Hematopoietic multipotent progenitor cell treated with erythropoietin and hydrocortisone succinate and interleukin-3 and kit ligand, for 4 days (in vitro differentiated cells): Measurements from ENCODE around the gene SUPT20H.
A peak's percentile ranks its signal among the peaks of the same experiment; 100 is the strongest.

Experiments used
- DNase-seq: peaks from one replicate; pipeline ENCODE4 v3.0.0-alpha.2; 2015

The SUPT20H gene

DNA sequence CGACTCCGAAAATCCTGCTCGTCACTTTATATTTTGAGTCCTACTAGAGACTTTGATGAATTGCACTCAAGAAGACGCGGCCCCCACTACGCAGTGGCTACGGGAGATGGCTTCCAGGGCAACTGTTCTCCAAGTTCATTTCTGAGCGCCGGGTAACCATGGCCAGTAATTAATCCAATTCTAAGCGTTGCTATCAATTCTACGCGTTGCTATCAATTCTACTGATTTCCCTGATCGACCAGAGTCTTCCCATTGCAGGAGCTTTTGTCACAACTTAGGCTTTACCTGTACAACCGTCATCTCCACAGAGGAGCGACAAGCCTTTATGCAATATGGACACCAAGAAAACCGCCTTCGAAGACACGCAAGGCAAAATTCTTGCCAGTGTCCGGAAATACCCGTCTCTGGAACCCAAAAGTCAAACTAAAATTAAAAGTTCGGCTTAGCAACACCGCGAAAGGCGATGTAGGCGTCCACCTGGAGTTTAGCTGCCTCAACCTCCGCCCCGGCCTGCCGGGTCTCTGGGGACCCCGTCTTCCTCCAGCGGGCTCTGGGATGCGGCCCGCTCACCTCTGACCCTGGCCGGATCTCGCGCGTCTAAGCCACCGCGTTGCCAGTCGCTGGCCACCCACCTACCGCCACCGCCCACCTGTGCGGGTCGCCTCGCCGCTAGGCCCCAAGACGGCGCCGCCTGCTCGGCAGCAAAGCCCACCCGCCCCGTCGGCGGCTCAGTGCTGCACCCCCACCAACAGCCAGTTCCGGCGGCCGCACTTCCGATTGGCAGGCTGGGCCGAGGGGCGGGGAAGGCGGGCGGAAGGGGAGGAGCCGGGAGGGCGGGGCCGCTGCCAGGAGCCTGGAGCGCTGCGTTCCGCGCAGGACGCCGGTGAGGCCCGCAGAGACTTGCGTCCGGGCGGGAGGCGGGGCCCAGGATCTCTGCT lies at the start of gene SUPT20H:
TSS of gene SUPT20H (minus strand) at position 779 of the 938 bp plus-strand sequence. CDS start 8,198 bp downstream, outside the sequence.
- DNase-seq = peak; percentile 97

DNA sequence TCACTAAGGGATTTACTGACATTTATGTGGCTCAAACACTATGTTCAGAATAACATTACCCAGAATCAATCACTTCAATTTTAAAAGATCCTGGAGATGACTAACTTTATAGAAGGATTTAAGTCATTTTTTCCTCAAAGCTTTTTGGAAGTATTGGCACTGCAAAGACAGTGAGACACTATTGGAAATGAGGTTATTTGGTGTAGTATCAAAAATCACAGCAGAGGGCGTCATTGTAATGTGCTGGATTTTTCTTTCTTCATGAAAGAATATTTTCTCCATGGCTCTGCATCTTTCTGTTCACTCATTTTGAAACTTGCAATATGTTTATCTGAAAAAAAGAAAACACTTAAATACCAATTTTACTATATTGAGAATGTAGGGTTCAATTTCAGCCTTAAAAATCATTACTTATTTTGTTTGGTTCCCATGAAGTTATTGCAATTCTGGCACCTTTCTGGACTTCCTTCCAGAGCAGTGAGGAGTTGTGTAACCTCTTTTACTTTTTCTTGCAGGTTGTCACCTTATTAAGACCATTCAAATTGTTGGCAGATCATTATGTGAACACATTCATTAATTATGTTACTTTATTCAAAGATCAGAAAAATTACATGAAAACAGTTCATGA lies 49.7 kb upstream of the SUPT20H start:
- peak; percentile 54 for DNase-seq

DNA sequence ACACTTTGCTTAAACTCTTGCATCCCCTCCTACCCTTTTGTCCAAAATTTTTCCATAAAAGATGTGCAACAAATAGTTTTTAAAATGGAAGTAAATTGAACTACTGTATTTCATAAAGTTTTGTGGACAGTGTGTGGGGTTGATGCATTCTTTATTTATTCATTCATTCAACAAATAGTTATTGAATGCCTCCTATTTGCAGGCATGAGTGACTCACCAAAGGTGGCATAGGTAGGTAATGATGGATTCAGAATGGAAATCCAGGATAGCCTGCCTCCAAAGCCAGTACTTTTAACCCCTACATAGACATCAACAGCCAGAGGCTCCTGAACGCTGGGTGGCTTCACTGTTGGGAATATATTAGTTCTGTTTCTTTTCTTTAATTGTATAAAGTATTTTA lies 48.4 kb upstream of the SUPT20H start:
- no peak for DNase-seq

DNA sequence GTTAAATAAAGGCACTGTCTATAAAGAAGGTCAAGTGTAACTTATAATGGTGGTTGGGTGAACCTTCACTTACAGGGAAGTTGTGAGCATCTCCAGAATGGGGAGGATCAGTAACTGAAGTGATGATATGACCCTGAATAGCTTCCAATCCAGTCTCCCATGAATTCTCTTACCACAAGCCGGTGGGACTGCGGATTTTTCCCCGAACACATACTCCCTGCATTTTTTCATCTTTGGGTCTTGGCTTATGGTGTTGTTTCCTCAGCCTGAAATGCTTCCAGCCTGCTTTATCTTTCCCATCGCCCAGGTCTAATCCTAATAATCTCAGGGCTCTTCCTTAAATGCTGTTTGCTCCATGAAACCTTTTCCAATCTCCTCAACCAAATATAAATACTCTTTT lies 48.0 kb upstream of the SUPT20H start:
- DNase-seq = no peak

DNA sequence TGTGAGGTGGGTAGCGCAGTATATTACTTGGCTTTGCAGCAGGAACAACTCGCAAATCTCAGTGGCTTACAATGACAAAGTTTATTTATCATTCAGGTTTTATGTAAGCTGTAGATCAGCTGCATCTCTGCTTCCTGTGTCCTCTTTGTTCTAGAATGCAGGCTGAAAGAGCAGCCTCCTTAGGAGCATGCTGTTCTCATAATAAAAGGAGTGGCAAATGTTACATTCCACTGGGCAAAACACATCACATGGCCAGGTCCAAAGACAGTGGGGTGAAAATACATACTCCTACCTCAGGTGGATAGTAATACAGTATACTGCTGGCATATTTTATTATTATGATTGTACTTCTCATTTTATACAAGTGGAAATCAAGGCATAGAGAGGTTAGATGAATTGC lies 47.2 kb upstream of the SUPT20H start:
- DNase-seq = no peak

DNA sequence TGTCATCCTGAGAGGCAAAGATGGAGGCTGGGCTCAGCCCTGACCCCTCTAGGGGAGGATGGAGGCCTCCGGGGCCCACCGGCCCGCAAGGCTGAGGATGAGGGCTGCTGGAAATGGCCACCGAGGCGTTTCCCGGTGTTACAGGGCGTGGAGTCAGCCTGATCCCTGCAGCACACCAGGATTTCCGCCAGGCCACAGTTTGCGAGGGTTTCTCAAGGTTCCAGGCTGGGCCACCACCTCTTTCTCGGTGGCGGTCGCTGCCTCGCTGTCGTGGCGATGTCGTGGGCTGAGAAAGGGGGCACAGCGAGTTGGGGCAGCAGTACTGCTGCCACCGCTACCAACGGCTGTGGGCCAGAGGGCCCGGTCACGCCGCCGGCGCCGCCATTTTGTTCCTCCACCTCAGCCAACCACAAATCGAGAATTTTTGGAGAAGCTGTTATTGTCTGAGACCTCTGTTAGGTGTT lies 45.8 kb upstream of the SUPT20H start, which contains the start of gene CSNK1A1L:
TSS of gene CSNK1A1L (minus strand) at position 414 of the 464 bp plus-strand sequence. CDS start at position 6, 408 bp downstream.
- DNase-seq = no peak

DNA sequence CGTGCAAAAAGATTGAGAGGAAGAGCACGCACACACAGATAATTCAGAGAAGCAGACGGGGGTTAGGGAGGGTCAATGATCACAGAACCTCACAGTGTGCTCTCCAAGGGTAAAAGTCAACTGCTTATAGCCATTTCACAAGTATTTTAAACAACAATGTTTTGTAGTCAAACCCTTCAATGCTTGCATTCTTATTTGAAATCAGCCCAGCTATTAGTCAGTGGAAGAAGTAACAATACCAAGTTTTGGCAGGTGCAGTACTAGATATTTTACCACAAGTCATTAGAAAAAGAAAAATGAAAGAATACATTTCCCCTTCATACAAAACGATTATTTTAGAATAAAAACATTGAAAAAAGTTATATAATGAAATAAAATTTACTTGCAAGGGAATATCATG lies 43.4 kb upstream of the SUPT20H start:
- no peak for DNase-seq

DNA sequence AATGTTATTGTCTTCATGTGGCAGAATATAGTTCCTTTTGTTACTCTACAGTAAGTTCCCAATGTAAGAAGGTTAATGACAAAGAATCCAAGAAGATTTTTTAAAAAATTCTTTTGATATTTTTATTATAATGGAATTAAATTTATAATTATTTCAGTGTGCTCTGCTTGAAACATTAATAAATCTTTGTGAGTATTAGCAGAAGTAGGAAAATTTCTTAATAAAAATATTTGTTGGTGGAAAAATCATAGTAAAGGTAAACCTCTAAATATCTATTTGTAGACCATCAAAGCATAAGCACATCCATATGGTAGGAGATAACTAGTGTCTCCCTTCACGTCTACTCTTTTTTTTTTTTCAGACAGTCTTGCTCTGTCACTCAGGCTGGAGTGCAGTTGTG lies 41.7 kb upstream of the SUPT20H start:
- no peak for DNase-seq

DNA sequence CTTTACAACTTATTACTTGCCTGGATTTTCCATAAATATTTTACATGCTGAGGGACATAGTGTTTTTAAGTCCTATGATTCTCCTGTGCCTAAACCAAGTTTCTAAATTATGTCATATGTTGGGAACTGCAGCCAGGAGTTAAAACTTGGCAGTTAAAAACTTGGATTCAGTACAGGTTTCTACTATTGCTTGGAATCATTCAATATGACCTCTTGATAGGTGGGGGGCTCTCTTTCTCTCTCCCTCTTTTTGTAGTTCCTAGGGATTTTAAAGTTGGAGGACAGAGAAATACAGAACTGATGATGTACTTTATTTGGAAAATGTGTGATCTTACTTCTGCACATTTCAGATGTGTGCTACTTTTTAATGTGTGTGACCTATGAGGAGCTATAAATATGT lies 41.2 kb upstream of the SUPT20H start:
- DNase-seq = no peak

DNA sequence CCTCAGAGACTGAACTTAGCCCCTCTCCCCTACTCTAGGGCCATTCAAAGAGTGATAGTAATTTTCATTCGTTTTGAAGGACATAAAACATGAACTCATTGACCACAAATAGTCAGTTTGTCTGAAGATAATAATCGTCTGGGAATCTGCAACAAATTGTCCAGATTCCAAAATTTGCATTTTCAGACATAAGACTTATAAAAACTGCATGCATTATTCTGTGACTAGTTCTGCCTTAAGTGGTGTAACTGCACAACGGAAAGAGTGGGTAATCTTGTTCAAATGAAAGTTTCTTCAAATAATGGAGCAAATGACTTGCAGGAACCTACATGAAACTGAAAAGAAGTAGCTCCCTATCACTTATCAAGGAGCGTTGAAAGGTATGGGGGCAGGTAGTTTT lies 37.6 kb upstream of the SUPT20H start:
- DNase-seq = no peak

DNA sequence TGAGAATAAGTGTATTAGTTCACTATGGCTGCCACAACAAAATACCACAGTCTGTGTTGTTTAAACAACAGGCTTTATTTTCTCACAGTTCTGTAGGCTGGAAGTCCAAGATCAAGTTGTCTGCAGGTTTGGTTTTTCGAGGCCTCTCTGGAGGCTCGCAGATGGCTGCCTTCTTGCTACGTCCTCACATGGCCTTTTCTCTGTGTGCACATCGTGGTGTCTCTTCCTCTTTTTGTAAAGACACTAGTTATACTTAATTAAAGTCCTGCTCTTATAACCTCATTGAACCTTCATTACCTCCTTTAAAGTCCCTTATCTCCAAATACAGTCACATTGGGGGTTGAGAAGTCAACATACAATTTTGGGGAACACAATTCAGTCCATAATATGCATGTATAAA lies 35.4 kb upstream of the SUPT20H start:
- no peak for DNase-seq

DNA sequence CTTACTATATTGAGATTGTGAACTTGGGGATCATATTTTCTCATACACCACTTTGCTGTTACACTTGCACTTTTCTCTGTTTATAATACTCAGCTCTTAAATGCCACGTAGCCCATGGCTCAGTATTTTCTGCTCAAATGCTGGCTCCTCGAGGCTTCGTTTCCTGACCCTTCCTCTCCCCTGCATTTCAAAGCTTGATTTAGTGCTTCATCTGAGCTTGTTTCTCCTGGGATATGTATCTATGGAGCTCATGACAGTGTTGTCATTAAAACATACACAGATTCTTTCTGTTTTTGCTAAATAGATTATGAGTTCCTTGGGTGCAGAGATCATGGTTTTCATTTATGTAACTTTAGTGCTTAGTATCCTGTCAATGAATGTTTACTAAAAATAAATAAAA lies 34.6 kb upstream of the SUPT20H start:
- no peak for DNase-seq

DNA sequence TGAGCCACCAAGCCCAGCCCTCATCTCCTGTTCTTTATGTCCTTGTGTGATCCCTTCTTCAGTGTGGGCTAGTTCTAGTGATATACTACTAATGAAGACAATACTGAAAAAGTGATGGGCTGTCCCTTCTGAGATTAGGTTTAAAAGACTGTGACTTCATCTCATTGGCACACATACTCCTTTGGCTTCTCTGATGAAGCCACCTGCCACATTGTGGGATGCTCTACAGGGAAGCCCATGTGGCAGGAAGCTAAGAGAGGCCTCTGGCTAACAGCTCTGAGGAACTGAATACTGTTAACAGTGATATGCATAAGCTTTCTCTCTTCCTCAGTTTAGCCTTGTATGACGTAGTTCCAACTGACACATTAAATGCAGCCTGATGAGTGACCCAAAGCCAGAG lies 32.3 kb upstream of the SUPT20H start:
- DNase-seq = no peak

DNA sequence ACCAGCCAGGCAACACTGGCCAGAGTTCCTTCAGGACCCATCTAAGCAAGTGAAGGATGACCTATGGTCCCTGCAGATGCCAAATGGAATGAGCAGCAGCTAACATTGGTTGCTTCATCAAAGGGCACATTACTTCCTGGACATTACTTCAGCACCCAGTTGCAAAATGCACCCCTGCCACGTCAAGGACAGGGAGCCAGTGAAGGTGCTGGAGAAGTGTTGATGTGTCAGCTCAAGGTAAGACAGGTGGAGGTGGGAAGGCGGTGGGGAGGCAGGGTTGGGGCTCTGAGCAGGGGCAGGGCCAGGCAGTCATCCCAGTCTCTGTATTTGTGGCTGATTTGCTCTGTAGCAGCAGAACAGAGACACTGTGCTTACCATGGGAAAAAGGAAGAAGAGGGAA lies 31.4 kb upstream of the SUPT20H start:
- DNase-seq = no peak

DNA sequence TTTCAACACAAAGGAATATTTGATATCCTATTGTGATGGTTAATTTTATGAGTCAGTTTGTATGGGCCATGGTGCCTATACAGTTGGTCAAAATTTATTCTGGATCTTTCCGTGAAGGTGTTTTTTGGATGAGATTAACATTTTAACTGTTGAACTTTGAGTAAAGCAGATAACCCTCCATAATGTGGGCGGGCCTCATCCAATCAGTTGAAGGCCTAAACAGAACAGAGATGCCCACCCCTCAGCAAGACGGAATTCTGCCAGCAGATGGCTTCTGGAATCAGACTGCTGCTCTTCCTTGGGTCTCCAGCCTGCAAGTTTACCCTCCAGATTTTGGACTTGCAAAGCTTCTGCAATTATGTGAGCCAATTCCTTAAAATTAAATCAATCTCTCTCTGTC lies 30.0 kb upstream of the SUPT20H start:
- no peak for DNase-seq

DNA sequence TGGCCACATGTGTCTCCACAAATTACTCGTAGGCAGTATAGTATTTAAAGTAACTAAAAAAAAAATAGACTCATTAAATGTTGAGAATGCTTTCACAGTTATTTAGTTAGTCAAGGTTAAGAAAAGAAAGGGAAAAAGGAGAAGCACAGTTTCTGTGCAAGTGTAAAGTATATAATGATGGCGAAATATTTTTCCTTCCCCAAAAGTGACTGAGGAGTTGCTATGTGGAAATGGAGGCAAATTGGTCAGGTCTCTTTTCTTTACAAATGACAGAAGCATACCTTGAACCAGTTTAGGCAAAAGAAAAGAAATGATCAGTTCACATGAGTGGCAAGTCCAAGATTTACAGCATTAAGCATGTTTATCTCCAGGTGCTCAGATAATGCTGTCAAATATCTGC lies 28.0 kb upstream of the SUPT20H start:
- peak; percentile 29 for DNase-seq

DNA sequence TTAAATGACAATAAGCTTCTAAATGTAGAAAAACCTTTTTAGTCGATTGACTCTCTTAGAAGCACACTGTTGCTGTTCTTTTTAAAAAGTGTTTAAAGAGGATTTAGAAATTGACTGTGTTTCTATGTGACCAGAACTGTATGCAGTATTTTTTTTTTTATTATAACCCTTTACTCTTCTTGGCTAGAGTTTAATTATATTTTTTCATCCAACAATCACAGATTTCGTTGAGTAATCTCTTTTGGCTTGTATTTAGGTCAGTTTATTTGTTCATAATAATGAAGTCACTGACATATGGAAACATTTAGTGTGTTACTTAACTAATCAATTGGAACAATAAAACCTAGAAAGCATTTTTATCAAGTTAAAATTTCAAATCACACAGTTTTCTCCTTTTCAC lies 26.1 kb upstream of the SUPT20H start:
- no peak for DNase-seq

DNA sequence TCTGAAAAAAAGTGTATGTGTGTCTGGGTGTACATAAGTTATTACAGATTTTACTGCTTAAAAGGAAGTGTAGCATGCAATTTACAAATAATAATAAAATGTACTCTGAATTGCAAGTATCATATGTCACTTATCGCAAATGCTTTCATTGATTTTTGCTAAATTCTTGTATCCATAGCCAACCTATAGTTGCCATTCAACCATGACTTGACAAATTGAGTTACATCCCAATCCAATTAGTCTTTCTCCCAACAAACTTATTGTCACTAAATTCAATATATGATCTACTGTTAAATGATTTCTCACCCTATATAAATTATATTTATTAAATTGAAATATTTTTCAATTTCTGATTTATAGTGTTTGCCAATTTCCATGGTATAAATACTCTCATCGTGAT lies 17.3 kb upstream of the SUPT20H start:
- DNase-seq = no peak

DNA sequence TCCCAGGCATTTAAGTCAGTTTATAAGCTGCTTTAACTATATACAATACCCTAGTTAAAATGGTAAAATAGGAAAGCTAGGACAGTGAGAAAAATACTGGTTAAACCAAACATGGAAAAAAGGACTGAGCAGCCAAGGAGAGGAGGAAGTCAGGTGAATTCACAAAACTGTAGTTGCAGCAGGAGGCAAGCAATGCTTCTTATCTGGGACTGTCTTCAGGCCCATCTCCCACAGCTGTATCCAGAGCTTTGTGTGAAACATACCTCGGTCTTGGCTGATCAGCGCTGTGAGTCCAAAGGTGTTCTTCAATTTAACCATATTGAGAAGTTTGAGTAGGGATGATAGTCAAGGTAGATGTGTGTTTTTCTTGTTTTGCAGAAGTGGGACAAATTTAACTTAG lies 15.7 kb upstream of the SUPT20H start:
- no peak for DNase-seq

DNA sequence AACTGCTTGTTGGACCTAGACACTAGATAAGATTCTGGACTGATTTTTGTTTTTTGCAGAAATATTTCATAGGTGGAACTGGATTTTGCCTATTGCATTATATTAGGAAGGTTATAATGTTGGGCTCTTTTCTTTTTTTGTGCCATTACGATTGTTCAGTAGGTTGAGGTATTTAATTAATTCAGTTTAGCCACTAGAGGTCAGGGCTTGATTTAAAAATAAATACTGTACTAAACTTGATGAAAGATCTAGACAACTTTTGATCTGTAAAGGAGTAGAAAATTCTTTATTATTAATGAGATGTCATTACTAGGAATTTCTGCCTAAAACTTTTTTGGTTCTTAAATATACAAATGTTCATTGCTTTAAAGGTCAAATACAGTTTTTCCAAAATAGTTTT lies 15.2 kb upstream of the SUPT20H start:
- peak; percentile 74 for DNase-seq

DNA sequence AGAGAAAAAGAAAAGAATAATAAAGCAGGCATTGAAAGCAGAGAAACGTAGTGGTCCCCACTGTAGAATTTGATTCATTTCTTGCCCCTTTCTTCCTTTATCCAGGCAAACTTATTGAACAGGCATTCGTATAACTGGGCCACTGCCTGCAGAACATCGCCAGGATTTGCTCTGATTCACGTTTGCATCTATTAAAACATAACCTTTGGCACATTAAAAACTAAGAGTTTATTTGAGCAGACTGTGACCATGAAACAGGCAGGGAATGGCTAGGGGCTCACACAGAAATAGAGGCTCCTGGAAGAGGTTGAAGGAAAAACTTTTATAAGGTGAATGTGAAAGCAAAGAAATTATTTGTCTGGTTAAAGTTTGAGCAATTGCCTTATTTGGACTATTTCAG lies 12.5 kb upstream of the SUPT20H start:
- DNase-seq = no peak

DNA sequence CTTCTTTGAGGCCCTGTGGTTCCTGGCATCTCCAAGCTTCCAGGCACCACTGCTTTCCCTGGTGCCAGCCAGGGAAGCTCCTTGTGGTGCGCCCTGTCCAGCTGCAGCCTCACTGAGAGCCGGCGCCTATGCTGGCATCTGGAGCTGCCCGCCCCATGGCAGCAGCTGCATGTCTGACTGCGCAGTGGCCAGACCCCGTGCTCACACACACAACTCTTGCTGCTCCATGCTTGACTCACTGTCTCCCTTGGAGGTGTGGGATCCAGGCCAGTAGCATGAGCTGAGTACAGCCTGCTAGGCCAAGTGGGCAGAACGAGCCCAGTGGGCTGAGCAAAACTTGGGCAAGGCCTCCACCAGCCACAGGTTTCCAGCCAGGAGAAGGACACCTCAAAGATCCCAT lies 11.5 kb upstream of the SUPT20H start:
- no peak for DNase-seq

DNA sequence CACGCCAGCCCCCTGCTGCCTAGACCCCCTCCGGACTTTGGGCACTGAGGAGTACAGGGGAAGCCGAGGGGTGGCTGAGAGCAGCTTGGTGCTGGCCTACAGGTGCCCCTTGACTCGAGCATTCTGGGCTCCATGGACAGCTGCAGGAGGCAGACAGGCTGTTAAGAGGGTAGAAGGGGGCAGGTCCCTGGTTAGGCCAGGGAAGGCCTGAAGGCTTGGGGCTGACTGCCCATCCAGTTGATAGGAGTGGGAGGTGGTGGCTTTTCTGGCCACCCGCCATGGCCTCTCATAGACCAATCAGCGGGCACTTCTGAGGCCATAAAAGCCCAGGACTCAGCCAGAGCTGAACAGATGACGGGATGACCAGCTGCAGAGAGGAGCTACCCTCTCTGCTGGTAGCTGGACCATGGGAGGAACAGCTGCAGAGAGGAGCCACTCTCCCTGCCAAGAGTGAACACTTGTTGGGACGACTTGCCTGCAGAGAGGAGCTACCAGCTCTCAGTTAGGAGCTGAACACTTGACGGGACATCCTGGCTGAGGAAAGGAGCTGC lies 10.7 kb upstream of the SUPT20H start:
- DNase-seq = no peak

DNA sequence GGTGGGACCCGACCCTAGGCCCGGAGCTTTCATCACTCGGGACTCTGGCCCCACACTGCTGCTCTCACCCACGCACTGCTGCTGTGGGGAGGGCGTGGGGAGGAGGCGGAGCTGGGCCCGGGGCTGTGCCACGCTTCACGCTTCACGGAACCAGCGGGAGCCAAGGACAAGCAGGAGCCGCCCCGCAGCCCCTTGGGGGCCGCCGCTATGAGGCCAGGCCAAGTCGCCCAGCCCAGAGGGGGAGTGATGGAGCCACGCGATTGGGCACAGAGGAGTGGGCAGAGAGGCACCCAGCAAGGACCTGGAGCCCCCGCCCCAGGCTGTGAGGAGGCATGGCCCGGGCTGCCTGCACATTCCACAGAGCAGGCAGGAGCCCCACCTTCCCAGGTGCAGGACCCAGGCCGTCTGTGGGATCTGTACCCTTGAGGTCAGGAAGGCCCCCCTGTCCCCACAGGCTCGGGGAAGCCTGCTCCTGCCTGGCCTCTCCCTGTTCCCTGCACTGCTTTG lies 10.2 kb upstream of the SUPT20H start:
- DNase-seq = no peak
